ENCODE results near the gene TEX14. TPM values are rescaled to one million over a fixed set of nuclear protein-coding genes. Genes with fewer than 3 reads are reported as not detected.

The TEX14 gene
- total RNA-seq, 2 experiments from 2014 or later = 0.14 to 0.21 TPM

- DNase-seq (no peak), ATAC-seq (no peak)
- Mint-ChIP-seq H3K36me3 (ENCODE audit: low read depth) (no peaks in the 10 kb centered on the region), H3K4me1 (peaks cover 8% of the 10 kb centered on the region), H3K27ac (no peak overlapping the region), H3K27me3 (no peaks in the 10 kb centered on the region), H3K9me3 (ENCODE audit: low read depth) (no peaks in the 10 kb centered on the region), H3K4me3 (no peak overlapping the region)
- intact Hi-C loops (cut with DNase I, micrococcal nuclease) = no loop called here
- ChIA-PET CTCF (interaction anchor here (1.6 kb wide), 1 partner anchor 16 kb away, joined by 5 read pairs; no protein-coding TSS in a partner anchor), POLR2A (no interaction called here)
Measured at GRCh38 chr17:58521680-58522079, 170.2 kb downstream of the TEX14 start.

GRCh38 chr17:58520843-58521430 lies 170.9 kb downstream of the TEX14 start:
- Mint-ChIP-seq H3K27ac (no peak overlapping the region), H3K4me3 (no peak overlapping the region), H3K9me3 (ENCODE audit: low read depth) (no peaks in the 10 kb centered on the region), H3K27me3 (no peaks in the 10 kb centered on the region), H3K36me3 (ENCODE audit: low read depth) (no peaks in the 10 kb centered on the region), H3K4me1 (peaks cover 16% of the 10 kb centered on the region)
- DNase-seq (peak; percentile 47), ATAC-seq (no peak)
- ChIA-PET CTCF (interaction anchor here (0.8 to 3.5 kb wide), 6 partner anchors 9 to 485 kb away, joined by 3 to 16 read pairs (median 4); no protein-coding TSS in a partner anchor), POLR2A (interaction anchor here (1.4 kb wide), 1 partner anchor 111 kb away, joined by 7 read pairs; no protein-coding TSS in a partner anchor)
- intact Hi-C loops (cut with DNase I, micrococcal nuclease) = no loop called here

GRCh38 chr17:58517928-58518609 lies 173.8 kb downstream of the TEX14 start:
- DNase-seq (peak; percentile 100), ATAC-seq (peak; percentile 87)
- H3K4me1 Mint-ChIP-seq = peaks cover 31% of the 10 kb centered on the region
- H3K27me3 Mint-ChIP-seq = no peaks in the 10 kb centered on the region
- peak overlapping the region; percentile 95 for H3K27ac Mint-ChIP-seq
- peak overlapping the region; percentile 96 for H3K4me3 Mint-ChIP-seq
- ChIA-PET POLR2A (interaction anchor here (0.7 to 2.5 kb wide), 7 partner anchors 30 to 589 kb away, joined by 3 to 66 read pairs (median 4); partner anchors contain the start of genes HSF5, SUPT4H1 and TRIM37), CTCF (interaction anchor here (0.6 to 3.5 kb wide), 8 partner anchors 10 to 1281 kb away, joined by 3 to 16 read pairs (median 4); partner anchors contain the start of genes RAD51C and TEX14)
- no peaks in the 10 kb centered on the region for H3K9me3 Mint-ChIP-seq (ENCODE audit: low read depth)
- intact Hi-C loops (cut with DNase I, micrococcal nuclease) = loop anchor here (1.0 to 10.0 kb wide), 24 partner anchors 69 to 1874 kb away; partner anchors contain the start of genes PRR11 (in 2 of the 2), RAD51C (in 2 of the 2), SKA2 (in 2 of the 2) and SUPT4H1 (in 2 of the 2)
- H3K36me3 Mint-ChIP-seq (ENCODE audit: low read depth) = peaks cover 6% of the 10 kb centered on the region

GRCh38 chr17:58517378-58517927 lies 174.4 kb downstream of the TEX14 start:
- intact Hi-C loops (cut with DNase I, micrococcal nuclease) = loop anchor here (1.0 to 10.0 kb wide), 6 partner anchors 177 to 1875 kb away; partner anchors contain the start of genes C17orf67 (in 1 of the 2), CLTC (in 1 of the 2), DGKE (in 1 of the 2) and MSI2 (in 1 of the 2)
- no peaks in the 10 kb centered on the region for H3K27me3 Mint-ChIP-seq
- ChIA-PET CTCF (interaction anchor here (0.7 to 3.5 kb wide), 5 partner anchors 11 to 488 kb away, joined by 3 to 16 read pairs (median 8); partner anchors contain the start of genes RAD51C and TEX14), POLR2A (interaction anchor here (0.7 to 2.5 kb wide), 6 partner anchors 30 to 589 kb away, joined by 3 to 66 read pairs (median 4); partner anchors contain the start of genes HSF5 and TRIM37)
- no peak for ATAC-seq
- H3K4me3 Mint-ChIP-seq = peak overlapping the region; percentile 96
- H3K4me1 Mint-ChIP-seq = peaks cover 35% of the 10 kb centered on the region
- H3K36me3 Mint-ChIP-seq (ENCODE audit: low read depth) = peaks cover 9% of the 10 kb centered on the region
- no peak for DNase-seq
- H3K27ac Mint-ChIP-seq = peak overlapping the region; percentile 79
- no peaks in the 10 kb centered on the region for H3K9me3 Mint-ChIP-seq (ENCODE audit: low read depth)

- POLR2A ChIA-PET = interaction anchor here (1.0 to 2.5 kb wide), 3 partner anchors 114 to 176 kb away, joined by 4 to 66 read pairs (median 5); no protein-coding TSS in a partner anchor
- peaks cover 35% of the 10 kb centered on the region for H3K4me1 Mint-ChIP-seq
- ATAC-seq (no peak), DNase-seq (no peak)
- no peaks in the 10 kb centered on the region for H3K27me3 Mint-ChIP-seq
- H3K36me3 Mint-ChIP-seq (ENCODE audit: low read depth) = peaks cover 12% of the 10 kb centered on the region
- CTCF ChIA-PET = interaction anchor here (0.6 to 1.5 kb wide), 3 partner anchors 24 to 114 kb away, joined by 3 to 5 read pairs (median 3); no protein-coding TSS in a partner anchor
- intact Hi-C loops (cut with DNase I, micrococcal nuclease) = loop anchor here (1.0 to 10.0 kb wide), 6 partner anchors 178 to 1875 kb away; partner anchors contain the start of genes C17orf67 (in 1 of the 2), CLTC (in 1 of the 2), DGKE (in 1 of the 2) and MSI2 (in 1 of the 2)
- H3K27ac Mint-ChIP-seq = peak overlapping the region; percentile 79
- H3K4me3 Mint-ChIP-seq = peak overlapping the region; percentile 96
- H3K9me3 Mint-ChIP-seq (ENCODE audit: low read depth) = no peaks in the 10 kb centered on the region
Measured at GRCh38 chr17:58516644-58517377, 175.0 kb downstream of the TEX14 start.

- CTCF ChIA-PET = interaction anchor here (0.7 to 1.5 kb wide), 6 partner anchors 15 to 1674 kb away, joined by 3 to 6 read pairs (median 5); partner anchors contain the start of gene HSF5
- peaks cover 25% of the 10 kb centered on the region for H3K36me3 Mint-ChIP-seq (ENCODE audit: low read depth)
- ATAC-seq (no peak), DNase-seq (no peak)
- H3K4me1 Mint-ChIP-seq = peaks cover 38% of the 10 kb centered on the region
- H3K9me3 Mint-ChIP-seq (ENCODE audit: low read depth) = no peaks in the 10 kb centered on the region
- POLR2A ChIA-PET = interaction anchor here (0.6 to 3.4 kb wide), 2 partner anchors 17 to 116 kb away, joined by 10 to 30 read pairs; no protein-coding TSS in a partner anchor
- intact Hi-C loops (cut with DNase I, micrococcal nuclease) = loop anchor here (2.0 to 10.0 kb wide), 6 partner anchors 180 to 1877 kb away; partner anchors contain the start of genes C17orf67 (in 1 of the 2), DGKE (in 1 of the 2), MSI2 (in 1 of the 2) and RAD51C (in 1 of the 2)
- H3K27me3 Mint-ChIP-seq = no peaks in the 10 kb centered on the region
- H3K27ac Mint-ChIP-seq = no peak overlapping the region
- H3K4me3 Mint-ChIP-seq = peak overlapping the region; percentile 86
Measured at GRCh38 chr17:58515286-58515685, 176.6 kb downstream of the TEX14 start.

GRCh38 chr17:58514770-58515157 lies 177.1 kb downstream of the TEX14 start:
- Mint-ChIP-seq H3K4me3 (peak overlapping the region; percentile 86), H3K27ac (peak overlapping the region; percentile 49), H3K36me3 (ENCODE audit: low read depth) (peaks cover 31% of the 10 kb centered on the region), H3K9me3 (ENCODE audit: low read depth) (no peaks in the 10 kb centered on the region), H3K4me1 (peaks cover 36% of the 10 kb centered on the region), H3K27me3 (no peaks in the 10 kb centered on the region)
- intact Hi-C loops (cut with DNase I, micrococcal nuclease) = loop anchor here (2.0 to 10.0 kb wide), 6 partner anchors 180 to 1878 kb away; partner anchors contain the start of genes C17orf67 (in 1 of the 2), DGKE (in 1 of the 2), MSI2 (in 1 of the 2) and RAD51C (in 1 of the 2)
- ChIA-PET POLR2A (interaction anchor here (0.6 to 3.4 kb wide), 2 partner anchors 16 to 117 kb away, joined by 10 to 30 read pairs; no protein-coding TSS in a partner anchor), CTCF (interaction anchor here (0.6 to 1.5 kb wide), 9 partner anchors 14 to 1673 kb away, joined by 3 to 6 read pairs (median 4); partner anchors contain the start of gene HSF5)
- no peak for ATAC-seq
- no peak for DNase-seq

GRCh38 chr17:58513965-58514769 lies 177.7 kb downstream of the TEX14 start, which contains the start of gene MTMR4:
MTMR4 (minus strand) TSS chr17:58514638; CDS start chr17:58514407, 231 bp downstream.
- H3K36me3 Mint-ChIP-seq (ENCODE audit: low read depth) = peaks cover 34% of the 10 kb centered on the region
- POLR2A ChIA-PET = interaction anchor here (3.4 kb wide), 1 partner anchor 117 kb away, joined by 30 read pairs; no protein-coding TSS in a partner anchor
- no peaks in the 10 kb centered on the region for H3K27me3 Mint-ChIP-seq
- CTCF ChIA-PET = interaction anchor here (0.6 to 1.9 kb wide), 10 partner anchors 14 to 491 kb away, joined by 3 to 6 read pairs (median 4); partner anchors contain the start of gene HSF5
- peak; percentile 14 for ATAC-seq
- H3K27ac Mint-ChIP-seq = peak within 1 kb of the TSS; percentile 78
- H3K9me3 Mint-ChIP-seq (ENCODE audit: low read depth) = no peaks in the 10 kb centered on the region
- peaks cover 36% of the 10 kb centered on the region for H3K4me1 Mint-ChIP-seq
- peak; percentile 88 for DNase-seq
- intact Hi-C loops (cut with DNase I, micrococcal nuclease) = loop anchor here (2.0 to 10.0 kb wide), 2 partner anchors 181 to 429 kb away; partner anchors contain the start of genes RAD51C (in 1 of the 2) and TEX14 (in 1 of the 2)
- H3K4me3 Mint-ChIP-seq = peak within 1 kb of the TSS; percentile 86

Measured in activated CD4-positive, alpha-beta T cell treated with anti-CD3 and anti-CD28 coated beads for 36 hours (primary cell).